Suprapubic skin (tissue), 4 donors: ENCODE measurements around the gene GRK5.
A peak's percentile ranks its signal among the peaks of the same experiment; 100 is the strongest.

Experiments
- CTCF ChIP-seq, 2 donors: fragments of 200-600 bp in 1 of 2; fragments of 450-650 bp in 1 of 2; sonication (generic) in 1 of 2; IDR thresholded peaks; one replicate each; pipeline ENCODE4 v1.5.1; 2016 to 2019; ENCODE audit warnings: antibody characterized with exemption in 2 of 2, mild to moderate bottlenecking in 1 of 2, moderate library complexity in 1 of 2
- EP300 ChIP-seq: sonication (generic); formaldehyde crosslinking; IDR thresholded peaks from one replicate; pipeline ENCODE4 v1.6.1; 2017; ENCODE audit warnings: antibody characterized with exemption
- POLR2A ChIP-seq, 2 donors: fragments of 450-650 bp; IDR thresholded peaks; one replicate each; pipeline ENCODE4 v1.6.1; 2017; ENCODE audit warnings: antibody characterized with exemption in 2 of 2, mild to moderate bottlenecking in 2 of 2, moderate library complexity in 2 of 2
- POLR2AphosphoS5 ChIP-seq, 3 donors: sonication (generic); formaldehyde crosslinking; IDR thresholded peaks; one replicate each; pipeline ENCODE4 v1.6.1; 2017; ENCODE audit warnings: antibody characterized with exemption in 3 of 3

- TF ChIP-seq CTCF (IDR thresholded peaks at IDR 0.05), result no peak
- TF ChIP-seq POLR2AphosphoS5 (IDR thresholded peaks at IDR 0.05), result peak in 1 of 3 donors; percentile 51
- TF ChIP-seq EP300, result no peak
- peak in 1 of 2 donors; percentile 59 for TF ChIP-seq POLR2A (IDR thresholded peaks at IDR 0.05)
Measured at GRCh38 chr10:119165171-119166117, 41.9 kb upstream of the GRK5 start, which contains the start of gene SFXN4.
